Mesenchymal stem cell (in vitro differentiated cells and primary cell): ENCODE data around the gene PM20D1.

Source experiments
- DNase-seq: peaks from one replicate; pipeline ENCODE4 v3.0.0-alpha.2; 2013
- H2AFZ ChIP-seq: one replicate; pipeline ENCODE4 v1.6.1; 2013; ENCODE audit warnings: low read depth, mild to moderate bottlenecking, control low read depth, inconsistent platforms, low read length, moderate library complexity
- H2AK5ac ChIP-seq: 2 replicates; pipeline ENCODE4 v1.6.1; 2013; ENCODE audit warnings: low read length, moderate library complexity, mild to moderate bottlenecking, inconsistent platforms; ENCODE audit not compliant: severe bottlenecking
- H2BK120ac ChIP-seq: one replicate; pipeline ENCODE4 v1.6.1; 2013; ENCODE audit warnings: low read depth, mild to moderate bottlenecking, inconsistent platforms, low read length, moderate library complexity
- H2BK12ac ChIP-seq, 2 experiments: one replicate each; pipeline ENCODE4 v1.6.1; 2013; ENCODE audit warnings: inconsistent platforms in 2 of 2, low read length in 2 of 2, mild to moderate bottlenecking in 2 of 2, moderate library complexity in 2 of 2, control low read depth in 1 of 2
- H2BK15ac ChIP-seq: one replicate; pipeline ENCODE4 v1.6.1; 2013; ENCODE audit warnings: mild to moderate bottlenecking, low read depth, inconsistent platforms; ENCODE audit not compliant: poor library complexity, severe bottlenecking
- H2BK5ac ChIP-seq: 2 replicates; pipeline ENCODE4 v1.6.1; 2013; ENCODE audit warnings: low read depth, mild to moderate bottlenecking, low read length, control low read depth, inconsistent platforms; ENCODE audit not compliant: poor library complexity, severe bottlenecking
- H3K14ac ChIP-seq, 2 experiments: one replicate each; pipeline ENCODE4 v1.6.1; 2013; ENCODE audit warnings: inconsistent platforms in 2 of 2, low read length in 2 of 2, control low read depth in 1 of 2, mild to moderate bottlenecking in 1 of 2, moderate library complexity in 1 of 2
- H3K18ac ChIP-seq, 2 experiments: one replicate each; pipeline ENCODE4 v1.6.1; 2013; ENCODE audit warnings: inconsistent platforms in 2 of 2, low read length in 2 of 2, control low read depth in 1 of 2, low read depth in 1 of 2, mild to moderate bottlenecking in 1 of 2
- H3K23ac ChIP-seq, 2 experiments: one replicate each; pipeline ENCODE4 v1.6.1; 2013; ENCODE audit warnings: inconsistent platforms in 2 of 2, low read length in 2 of 2, mild to moderate bottlenecking in 2 of 2, moderate library complexity in 2 of 2, control low read depth in 1 of 2
- H3K27ac ChIP-seq: 2 replicates; pipeline ENCODE4 v1.5.1; 2013; ENCODE audit warnings: mild to moderate bottlenecking, moderate library complexity, low read length, control low read depth, inconsistent platforms; ENCODE audit not compliant: poor library complexity, severe bottlenecking
- H3K27me3 ChIP-seq, 2 experiments: 2 replicates each; pipeline versions ENCODE4 v1.6.1 to v1.7.0; 2013; ENCODE audit warnings: low read length in 2 of 2, mild to moderate bottlenecking in 2 of 2, moderate library complexity in 2 of 2, control low read depth in 1 of 2, inconsistent platforms in 1 of 2; ENCODE audit not compliant: control insufficient read depth in 1 of 2, insufficient read depth in 1 of 2
- H3K36me3 ChIP-seq, 2 experiments: 2 replicates each; pipeline versions ENCODE4 v1.6.1 to v1.7.0; 2013; ENCODE audit warnings: low read length in 2 of 2, control low read depth in 1 of 2, inconsistent platforms in 1 of 2, low read depth in 1 of 2, mild to moderate bottlenecking in 1 of 2; ENCODE audit not compliant: insufficient read depth in 2 of 2, control insufficient read depth in 1 of 2
- H3K4ac ChIP-seq, 2 experiments: one replicate each; pipeline ENCODE4 v1.6.1; 2013; ENCODE audit warnings: inconsistent platforms in 2 of 2, low read length in 2 of 2, mild to moderate bottlenecking in 2 of 2, moderate library complexity in 2 of 2, control low read depth in 1 of 2, low read depth in 1 of 2
- H3K4me1 ChIP-seq: 2 replicates; pipeline ENCODE4 v1.6.1; 2013; ENCODE audit warnings: low read depth, low read length, control low read depth; ENCODE audit not compliant: control insufficient read depth, insufficient read depth
- H3K4me2 ChIP-seq: 2 replicates; pipeline ENCODE4 v1.6.1; 2013; ENCODE audit warnings: low read length, mild to moderate bottlenecking, inconsistent platforms; ENCODE audit not compliant: poor library complexity, severe bottlenecking
- H3K4me3 ChIP-seq, 2 experiments: 2 replicates each; pipeline versions ENCODE4 v1.5.1 to v1.7.0; 2013; ENCODE audit warnings: low read length in 2 of 2, mild to moderate bottlenecking in 2 of 2, control low read depth in 1 of 2, low read depth in 1 of 2; ENCODE audit not compliant: insufficient read depth in 1 of 2
- H3K79me1 ChIP-seq: replicated peaks from 2 replicates; pipeline ENCODE4 v1.6.1; 2013; ENCODE audit warnings: mild to moderate bottlenecking, control low read depth, low read length, inconsistent platforms; ENCODE audit not compliant: poor library complexity, severe bottlenecking
- H3K9ac ChIP-seq: 2 replicates; pipeline ENCODE4 v1.7.0; 2013; ENCODE audit warnings: mild to moderate bottlenecking, low read length, moderate library complexity
- H3K9me3 ChIP-seq: 2 replicates; pipeline ENCODE4 v1.7.0; 2013; ENCODE audit warnings: mild to moderate bottlenecking, low read length; ENCODE audit not compliant: control insufficient read depth
- H4K8ac ChIP-seq: one replicate; pipeline ENCODE4 v1.6.1; 2013; ENCODE audit warnings: inconsistent platforms, mild to moderate bottlenecking, low read length, moderate library complexity
- H4K91ac ChIP-seq: one replicate; pipeline ENCODE4 v1.6.1; 2013; ENCODE audit warnings: mild to moderate bottlenecking, low read length, inconsistent platforms
- WGBS: methylation state at CpG from one replicate; pipeline ENCODE4 v1.1.7; 2013; ENCODE audit warnings: mixed read lengths; 5-methylcytosine and 5-hydroxymethylcytosine counted together

PM20D1 gene

DNA sequence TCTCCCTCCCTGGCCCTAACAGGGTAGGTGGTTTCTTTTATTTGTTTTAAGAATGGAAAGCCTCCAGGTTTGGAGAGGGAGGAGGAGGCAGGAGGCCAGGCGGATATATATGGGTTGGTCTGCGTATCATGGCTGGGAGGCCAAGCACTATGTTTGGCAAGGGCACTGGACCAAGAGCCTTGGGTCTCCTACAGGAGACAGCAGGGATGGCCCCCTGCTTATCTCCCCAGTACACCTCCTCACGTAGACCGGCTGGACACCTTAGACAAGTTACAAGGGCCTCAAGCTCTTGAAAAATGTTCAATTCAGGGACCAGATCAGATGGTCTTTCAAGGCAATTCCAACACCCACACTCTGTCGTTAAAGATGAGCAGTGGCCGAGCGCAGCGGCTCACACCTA lies 47.9 kb downstream of the PM20D1 start:
- H3K23ac ChIP-seq: no peak overlapping the region
- H3K4ac ChIP-seq: no peak overlapping the region
- no peak overlapping the region for H3K18ac ChIP-seq
- H3K4me2 ChIP-seq: no peak overlapping the region
- peaks cover 12% of the 10 kb centered on the region for H3K4me1 ChIP-seq
- no peak overlapping the region for H2BK15ac ChIP-seq
- H3K27ac ChIP-seq: no peak overlapping the region
- H2BK120ac ChIP-seq: no peak overlapping the region
- H3K79me1 ChIP-seq: peaks cover 25% of the 10 kb centered on the region
- no peak overlapping the region for H3K9ac ChIP-seq
- 100% methylated on average over 8 of the region's 8 CpGs for WGBS
- H2BK12ac ChIP-seq: no peak overlapping the region
- no peak overlapping the region for H2AFZ ChIP-seq
- DNase-seq: no peak
- no peak overlapping the region for H4K91ac ChIP-seq
- H3K36me3 ChIP-seq: peaks cover 35 to 42% of the 10 kb centered on the region in 2 experiments
- no peak overlapping the region for H3K14ac ChIP-seq
- no peak overlapping the region for H2AK5ac ChIP-seq
- no peak overlapping the region for H4K8ac ChIP-seq
- no peaks in the 10 kb centered on the region for H3K27me3 ChIP-seq
- no peak overlapping the region for H2BK5ac ChIP-seq
- no peaks in the 10 kb centered on the region for H3K9me3 ChIP-seq
- no peak overlapping the region for H3K4me3 ChIP-seq

DNA sequence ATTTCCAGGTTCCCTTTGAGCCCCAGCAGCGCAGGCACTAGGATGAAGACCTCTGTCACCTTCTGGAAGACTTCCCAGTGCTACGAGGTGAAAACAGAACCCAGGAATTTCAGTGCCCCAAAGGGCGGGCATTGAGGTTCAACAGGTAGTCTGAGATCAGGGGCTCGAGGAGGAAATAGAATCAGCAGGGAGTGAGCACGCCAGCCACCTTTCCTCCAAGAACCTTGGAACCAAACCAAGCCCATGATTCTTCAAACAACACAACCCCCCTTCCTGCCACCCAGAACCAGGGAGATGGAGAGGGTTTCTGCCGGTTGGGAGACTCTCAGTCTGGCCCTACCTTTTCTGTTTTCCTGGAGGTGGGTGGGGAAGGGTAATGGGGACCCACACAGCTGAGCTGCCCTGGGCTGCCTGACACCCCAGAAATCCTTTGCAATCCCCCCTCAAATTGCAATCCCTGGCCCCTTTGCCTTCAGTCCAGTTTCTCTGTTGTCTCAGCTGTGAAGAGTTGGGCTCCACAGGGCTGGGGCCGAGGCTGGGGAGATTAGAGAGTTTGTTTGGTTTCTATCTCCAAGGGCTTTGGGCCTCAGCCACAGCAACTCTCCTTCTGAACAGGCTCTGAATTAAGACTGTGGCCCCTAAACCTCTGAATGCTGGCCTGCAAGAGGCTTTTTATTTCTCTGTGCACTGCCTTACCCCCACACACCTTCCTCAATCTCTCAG lies 48.8 kb downstream of the PM20D1 start:
- no peaks in the 10 kb centered on the region for H3K9me3 ChIP-seq
- no peak overlapping the region for H3K4me2 ChIP-seq
- no peak overlapping the region for H3K9ac ChIP-seq
- H2BK5ac ChIP-seq: no peak overlapping the region
- peaks cover 44 to 46% of the 10 kb centered on the region in 2 experiments for H3K36me3 ChIP-seq
- H3K14ac ChIP-seq: no peak overlapping the region
- no peak for DNase-seq
- H3K4me1 ChIP-seq: peaks cover 12% of the 10 kb centered on the region
- H3K27ac ChIP-seq: no peak overlapping the region
- no peak overlapping the region for H3K18ac ChIP-seq
- peak overlapping the region; percentile 64 for H2BK15ac ChIP-seq
- no peaks in the 10 kb centered on the region for H3K27me3 ChIP-seq
- H3K79me1 ChIP-seq: peaks cover 24% of the 10 kb centered on the region
- H3K4ac ChIP-seq: no peak overlapping the region
- H2AFZ ChIP-seq: no peak overlapping the region
- H2AK5ac ChIP-seq: no peak overlapping the region
- H3K23ac ChIP-seq: no peak overlapping the region
- no peak overlapping the region for H2BK12ac ChIP-seq
- 90% methylated on average over 5 of the region's 7 CpGs for WGBS
- no peak overlapping the region for H4K8ac ChIP-seq
- H4K91ac ChIP-seq: no peak overlapping the region
- no peak overlapping the region for H3K4me3 ChIP-seq
- H2BK120ac ChIP-seq: no peak overlapping the region

DNA sequence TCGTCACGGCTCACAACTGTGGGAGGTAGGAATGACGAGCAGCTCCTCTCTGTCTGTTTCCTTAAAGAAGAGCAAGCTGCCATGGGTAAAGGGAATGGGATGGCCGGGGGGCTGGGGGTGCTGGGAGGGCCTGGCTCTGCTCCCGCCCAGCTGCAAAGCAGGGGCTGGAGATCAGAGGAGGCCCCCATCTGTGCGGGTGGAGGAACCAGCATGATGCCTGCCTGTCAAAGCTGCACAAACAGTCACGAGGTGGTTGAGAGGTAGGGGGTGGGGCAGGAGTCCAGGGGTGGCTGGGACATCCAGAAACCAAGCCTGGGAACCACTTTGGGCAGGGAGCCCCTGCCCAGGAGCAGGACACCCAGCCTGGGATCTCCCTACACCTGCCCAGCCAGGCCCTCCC lies 49.5 kb downstream of the PM20D1 start:
- no peak overlapping the region for H2AFZ ChIP-seq
- H3K79me1 ChIP-seq: peaks cover 22% of the 10 kb centered on the region
- peaks cover 12% of the 10 kb centered on the region for H3K4me1 ChIP-seq
- H2BK5ac ChIP-seq: no peak overlapping the region
- 82% methylated on average over 7 of the region's 7 CpGs for WGBS
- H4K91ac ChIP-seq: no peak overlapping the region
- no peak overlapping the region for H3K18ac ChIP-seq
- H3K14ac ChIP-seq: no peak overlapping the region
- H2AK5ac ChIP-seq: no peak overlapping the region
- H3K27ac ChIP-seq: no peak overlapping the region
- H3K36me3 ChIP-seq: peaks cover 50 to 51% of the 10 kb centered on the region in 2 experiments
- no peak overlapping the region for H3K4me3 ChIP-seq
- no peaks in the 10 kb centered on the region for H3K9me3 ChIP-seq
- H2BK12ac ChIP-seq: no peak overlapping the region
- H2BK15ac ChIP-seq: no peak overlapping the region
- no peak overlapping the region for H3K9ac ChIP-seq
- H2BK120ac ChIP-seq: no peak overlapping the region
- no peak for DNase-seq
- H3K4ac ChIP-seq: no peak overlapping the region
- no peaks in the 10 kb centered on the region for H3K27me3 ChIP-seq
- H3K4me2 ChIP-seq: no peak overlapping the region
- H3K23ac ChIP-seq: no peak overlapping the region
- H4K8ac ChIP-seq: no peak overlapping the region

DNA sequence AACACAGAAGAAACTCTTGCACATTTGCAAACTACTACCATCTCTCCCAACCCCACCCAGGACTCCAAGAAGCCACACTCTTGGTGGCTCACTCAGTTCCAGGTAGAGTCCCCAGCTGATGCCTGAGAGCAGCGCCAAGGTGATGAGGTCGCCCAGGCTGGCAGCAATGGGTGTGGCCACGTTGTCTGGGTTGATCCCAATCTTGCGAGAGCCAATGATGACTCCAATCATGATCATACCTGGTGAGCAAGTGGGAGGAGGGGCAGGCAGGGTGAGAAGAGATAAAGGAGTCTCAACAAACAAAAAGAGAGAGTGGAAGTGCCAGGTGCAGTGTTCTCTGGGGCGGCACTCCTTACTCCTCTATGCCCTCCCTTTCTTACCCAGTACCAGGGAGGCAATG lies 51.4 kb downstream of the PM20D1 start:
- no peak overlapping the region for H2AFZ ChIP-seq
- no peak overlapping the region for H4K91ac ChIP-seq
- no peaks in the 10 kb centered on the region for H3K9me3 ChIP-seq
- H3K4me3 ChIP-seq: no peak overlapping the region
- 89% methylated on average over 5 of the region's 5 CpGs for WGBS
- no peak for DNase-seq
- H3K14ac ChIP-seq: no peak overlapping the region
- peaks cover 15% of the 10 kb centered on the region for H3K79me1 ChIP-seq
- no peak overlapping the region for H3K9ac ChIP-seq
- no peak overlapping the region for H3K4ac ChIP-seq
- no peak overlapping the region for H2BK120ac ChIP-seq
- H3K4me1 ChIP-seq: peaks cover 12% of the 10 kb centered on the region
- no peak overlapping the region for H3K23ac ChIP-seq
- H3K27ac ChIP-seq: no peak overlapping the region
- H3K27me3 ChIP-seq: no peaks in the 10 kb centered on the region
- no peak overlapping the region for H3K18ac ChIP-seq
- H2AK5ac ChIP-seq: no peak overlapping the region
- H3K36me3 ChIP-seq: peaks cover 59 to 64% of the 10 kb centered on the region in 2 experiments
- H4K8ac ChIP-seq: no peak overlapping the region
- H2BK15ac ChIP-seq: no peak overlapping the region
- no peak overlapping the region for H2BK12ac ChIP-seq
- H2BK5ac ChIP-seq: no peak overlapping the region
- no peak overlapping the region for H3K4me2 ChIP-seq
